Measurements from ENCODE around the gene SMAD4. TPM values are rescaled to one million over a fixed set of nuclear protein-coding genes. Genes with fewer than 3 reads are reported as not detected.

SMAD4 gene
- total RNA-seq, 1 experiment from 2014 or later: 96.3 TPM

DNA sequence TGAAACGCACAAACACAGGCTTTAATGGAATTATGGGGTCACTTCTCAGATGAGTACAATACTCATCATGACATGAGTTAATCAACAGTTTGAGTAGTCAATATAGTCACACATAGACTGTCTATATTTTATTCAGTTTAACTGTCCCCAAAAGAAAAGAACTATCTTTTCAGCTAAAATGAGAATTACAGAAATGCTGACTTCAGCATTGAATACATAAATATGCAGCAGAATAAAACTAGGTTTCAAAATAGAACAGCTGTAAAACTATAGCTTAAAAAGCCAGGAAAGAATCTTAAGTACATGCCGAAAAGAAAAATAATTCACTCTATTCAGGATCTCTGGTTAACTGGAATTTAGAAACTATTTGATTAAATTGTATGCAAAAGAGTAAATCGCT is 30.0 kb downstream of the SMAD4 start (continued):
- TF ChIP-seq, protein P1, sequence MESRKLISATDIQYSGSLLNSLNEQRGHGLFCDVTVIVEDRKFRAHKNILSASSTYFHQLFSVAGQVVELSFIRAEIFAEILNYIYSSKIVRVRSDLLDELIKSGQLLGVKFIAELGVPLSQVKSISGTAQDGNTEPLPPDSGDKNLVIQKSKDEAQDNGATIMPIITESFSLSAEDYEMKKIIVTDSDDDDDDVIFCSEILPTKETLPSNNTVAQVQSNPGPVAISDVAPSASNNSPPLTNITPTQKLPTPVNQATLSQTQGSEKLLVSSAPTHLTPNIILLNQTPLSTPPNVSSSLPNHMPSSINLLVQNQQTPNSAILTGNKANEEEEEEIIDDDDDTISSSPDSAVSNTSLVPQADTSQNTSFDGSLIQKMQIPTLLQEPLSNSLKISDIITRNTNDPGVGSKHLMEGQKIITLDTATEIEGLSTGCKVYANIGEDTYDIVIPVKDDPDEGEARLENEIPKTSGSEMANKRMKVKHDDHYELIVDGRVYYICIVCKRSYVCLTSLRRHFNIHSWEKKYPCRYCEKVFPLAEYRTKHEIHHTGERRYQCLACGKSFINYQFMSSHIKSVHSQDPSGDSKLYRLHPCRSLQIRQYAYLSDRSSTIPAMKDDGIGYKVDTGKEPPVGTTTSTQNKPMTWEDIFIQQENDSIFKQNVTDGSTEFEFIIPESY (IDR thresholded peaks at IDR 0.05; ENCODE audit: extremely low read depth, insufficient replicate concordance, low read length): no peak
- TF ChIP-seq POLR2A (IDR thresholded peaks at IDR 0.05; ENCODE audit: borderline replicate concordance, extremely low read depth, insufficient read depth, insufficient read length) (no peak), EZH2phosphoT487 (IDR thresholded peaks at IDR 0.05; ENCODE audit: borderline replicate concordance) (no peak), RAD21 (IDR thresholded peaks at IDR 0.05; ENCODE audit: low read depth) (no peak), SP1 (IDR thresholded peaks at IDR 0.05; ENCODE audit: low read depth) (no peak), ZNF274 (IDR thresholded peaks at IDR 0.05; ENCODE audit: low read depth, low read length) (no peak), SIN3A (IDR thresholded peaks at IDR 0.05; ENCODE audit: low read depth) (no peak), FOSL1 (IDR thresholded peaks at IDR 0.05; ENCODE audit: low read depth) (no peak), ELF1 (IDR thresholded peaks at IDR 0.05; ENCODE audit: borderline replicate concordance, low read depth) (no peak)
- TF ChIP-seq, protein P2, sequence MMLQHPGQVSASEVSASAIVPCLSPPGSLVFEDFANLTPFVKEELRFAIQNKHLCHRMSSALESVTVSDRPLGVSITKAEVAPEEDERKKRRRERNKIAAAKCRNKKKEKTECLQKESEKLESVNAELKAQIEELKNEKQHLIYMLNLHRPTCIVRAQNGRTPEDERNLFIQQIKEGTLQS (IDR thresholded peaks at IDR 0.05): no peak
- TF ChIP-seq, protein P3, sequence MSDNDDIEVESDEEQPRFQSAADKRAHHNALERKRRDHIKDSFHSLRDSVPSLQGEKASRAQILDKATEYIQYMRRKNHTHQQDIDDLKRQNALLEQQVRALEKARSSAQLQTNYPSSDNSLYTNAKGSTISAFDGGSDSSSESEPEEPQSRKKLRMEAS (IDR thresholded peaks at IDR 0.05): no peak

DNA sequence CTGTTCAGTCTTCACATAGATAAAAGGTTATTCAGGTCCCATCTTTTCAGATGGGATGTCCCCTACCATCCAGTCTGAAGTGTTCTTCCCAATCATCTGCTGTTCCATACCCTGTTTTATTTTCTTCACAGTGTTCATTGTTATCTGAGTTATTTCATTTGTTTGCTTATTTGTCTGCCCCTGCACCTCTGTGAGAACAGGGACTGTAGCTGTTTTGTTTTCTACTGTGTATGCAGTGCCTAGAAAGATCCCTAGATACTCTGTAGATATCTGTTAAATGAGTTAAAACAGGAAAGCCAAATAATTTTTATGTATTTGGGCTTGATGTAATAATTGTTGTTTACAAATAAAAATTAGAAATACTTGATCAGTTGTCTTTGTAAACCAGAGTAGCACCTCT is 34.2 kb downstream of the SMAD4 start:
- ChIA-PET CTCF (no interaction called here), RAD21 (ENCODE audit: low non-redundant PET in 1 of 2, low total read pairs in 2 of 2, uncharacterized antibody in 2 of 2, unreplicated experiment in 2 of 2) (no interaction called here), POLR2A (no interaction called here)
- peaks cover 3% of the 10 kb centered on the region; the same call in 1 of the 2 replicates for H4K20me1 ChIP-seq (ENCODE audit: insufficient read depth)
- no peaks in the 10 kb centered on the region for H3K9me3 ChIP-seq (ENCODE audit: control insufficient read depth in 1 of 2, insufficient read depth in 1 of 2, low read depth in 1 of 2, low read length in 2 of 2)
- H3K4me2 ChIP-seq (ENCODE audit: low read length): no peak overlapping the region
- BruUV-seq (replicated peaks): no TSS peak
- TF ChIP-seq FOSL1 (IDR thresholded peaks at IDR 0.05; ENCODE audit: low read depth): no peak
- no peak for TF ChIP-seq SP1 (IDR thresholded peaks at IDR 0.05; ENCODE audit: low read depth)
- no peak for TF ChIP-seq SIN3A (IDR thresholded peaks at IDR 0.05; ENCODE audit: low read depth)
- intact Hi-C loops (cut with micrococcal nuclease): no loop called here
- peaks cover 0 to 10% of the 10 kb centered on the region in 2 experiments; a peak in 2 of 4 replicates for H3K4me1 ChIP-seq (ENCODE audit: control insufficient read depth in 1 of 2, insufficient read depth in 2 of 2, low read length in 2 of 2)
- H3K4me3 ChIP-seq (replicated peaks in 1 of 2; ENCODE audit: low read depth in 1 of 2, low read length in 2 of 2): no peak overlapping the region
- no peak overlapping the region for H3K27ac ChIP-seq (ENCODE audit: low read depth, low read length)
- H3K27me3 ChIP-seq (ENCODE audit: insufficient read depth, low read length): no peaks in the 10 kb centered on the region
- DNase-seq (ENCODE audit: low read depth, low spot score) (no peak), ATAC-seq (no peak)
- H3K9me2 ChIP-seq (ENCODE audit: insufficient read depth): no peaks in the 10 kb centered on the region
- no peak overlapping the region for H3K9ac ChIP-seq (ENCODE audit: low read length)
- no peak overlapping the region for H2AFZ ChIP-seq (ENCODE audit: low read depth, low read length, poor library complexity, severe bottlenecking)
- peaks cover 14 to 38% of the 10 kb centered on the region in 2 experiments for H3K36me3 ChIP-seq (ENCODE audit: control insufficient read depth in 1 of 2, insufficient read depth in 2 of 2, low read length in 2 of 2)
- H3K79me2 ChIP-seq (ENCODE audit: insufficient read depth, low read length): peaks cover 8% of the 10 kb centered on the region; the same call in 1 of the 2 replicates

Data from HCT116 (cell line).